ENCODE measurements around the gene S100Z. TPM values are rescaled to one million over a fixed set of nuclear protein-coding genes. Genes with fewer than 3 reads are reported as not detected.

The S100Z gene
- total RNA-seq, 1 donor from 2014 or later, result not detected

DNA sequence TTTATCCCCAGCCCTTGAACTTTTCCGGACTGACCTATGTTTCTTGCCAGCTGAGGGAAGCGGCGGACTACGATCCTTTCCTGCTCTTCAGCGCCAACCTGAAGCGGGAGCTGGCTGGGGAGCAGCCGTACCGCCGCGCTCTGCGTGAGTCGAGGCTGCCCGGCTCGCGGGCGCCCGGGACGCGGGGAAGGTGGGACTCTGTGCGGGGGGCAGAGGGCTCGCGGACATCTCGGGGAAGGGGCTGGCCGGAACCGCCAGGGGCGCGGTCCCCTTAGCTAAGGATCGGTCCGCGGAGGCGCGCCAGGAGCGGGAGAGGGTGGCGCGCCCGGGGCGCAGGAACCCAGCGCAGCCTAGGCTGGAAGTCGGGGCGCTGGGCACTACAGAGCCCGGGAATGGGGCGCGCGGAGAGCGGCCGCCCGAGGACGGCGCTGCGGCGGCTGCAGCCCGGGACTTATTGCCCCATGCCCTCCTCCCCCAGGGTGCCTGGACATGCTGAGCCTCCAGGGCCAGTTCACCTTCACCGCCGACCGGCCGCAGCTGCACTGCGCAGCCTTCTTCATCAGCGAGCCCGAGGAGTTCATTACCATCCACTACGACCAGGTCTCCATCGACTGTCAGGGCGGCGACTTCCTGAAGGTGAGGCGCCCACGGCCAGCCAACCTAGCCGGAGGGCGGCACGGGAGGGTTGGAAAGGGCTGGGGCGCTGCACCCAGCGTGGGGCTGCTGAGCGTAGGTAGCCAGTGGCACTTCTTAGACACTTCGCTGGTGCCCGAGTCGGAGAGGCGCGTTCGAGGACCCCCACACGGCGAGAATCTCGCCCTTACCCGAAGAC, 104.0 kb downstream of the S100Z start:
- Histone ChIP-seq H3K27me3 (ENCODE audit: insufficient read depth, low read length) (peaks cover 6% of the 10 kb centered on the region), H3K9me3 (ENCODE audit: insufficient read depth, low read depth, low read length) (no peaks in the 10 kb centered on the region), H3K79me2 (ENCODE audit: insufficient read depth, low read length) (no peaks in the 10 kb centered on the region), H2AFZ (ENCODE audit: low read depth, low read length) (peak overlapping the region; percentile 95), H4K20me1 (ENCODE audit: insufficient read depth, low read length) (no peaks in the 10 kb centered on the region), H3K27ac (ENCODE audit: low read depth, low read length) (no peak overlapping the region), H3K36me3 (ENCODE audit: insufficient read depth, low read length) (no peaks in the 10 kb centered on the region), H3K4me2 (ENCODE audit: low read length) (peak overlapping the region; percentile 93), H3K4me3 (ENCODE audit: insufficient read depth, low read depth, low read length) (peak overlapping the region; percentile 65), H3K9ac (ENCODE audit: low read length) (peak overlapping the region; percentile 63), H3K4me1 (ENCODE audit: insufficient read depth, low read length) (peaks cover 12% of the 10 kb centered on the region)
- Mint-ChIP-seq H3K27me3 (ENCODE audit: low read depth, unreplicated experiment) (peaks cover 29% of the 10 kb centered on the region), H3K36me3 (ENCODE audit: low read depth, unreplicated experiment) (peaks cover 2% of the 10 kb centered on the region), H3K4me3 (ENCODE audit: unreplicated experiment) (peak overlapping the region; percentile 83), H3K4me1 (ENCODE audit: low read depth, unreplicated experiment) (peaks cover 9% of the 10 kb centered on the region), H3K9me3 (ENCODE audit: unreplicated experiment) (no peaks in the 10 kb centered on the region), H3K27ac (ENCODE audit: unreplicated experiment) (no peak overlapping the region)
- DNase-seq (ENCODE audit: low read depth), result peak; percentile 44
- no peak for FAIRE-seq
- peak; percentile 30 for TF ChIP-seq EZH2 (IDR thresholded peaks at IDR 0.05; ENCODE audit: insufficient read depth, low read length)
- TF ChIP-seq, protein P1, sequence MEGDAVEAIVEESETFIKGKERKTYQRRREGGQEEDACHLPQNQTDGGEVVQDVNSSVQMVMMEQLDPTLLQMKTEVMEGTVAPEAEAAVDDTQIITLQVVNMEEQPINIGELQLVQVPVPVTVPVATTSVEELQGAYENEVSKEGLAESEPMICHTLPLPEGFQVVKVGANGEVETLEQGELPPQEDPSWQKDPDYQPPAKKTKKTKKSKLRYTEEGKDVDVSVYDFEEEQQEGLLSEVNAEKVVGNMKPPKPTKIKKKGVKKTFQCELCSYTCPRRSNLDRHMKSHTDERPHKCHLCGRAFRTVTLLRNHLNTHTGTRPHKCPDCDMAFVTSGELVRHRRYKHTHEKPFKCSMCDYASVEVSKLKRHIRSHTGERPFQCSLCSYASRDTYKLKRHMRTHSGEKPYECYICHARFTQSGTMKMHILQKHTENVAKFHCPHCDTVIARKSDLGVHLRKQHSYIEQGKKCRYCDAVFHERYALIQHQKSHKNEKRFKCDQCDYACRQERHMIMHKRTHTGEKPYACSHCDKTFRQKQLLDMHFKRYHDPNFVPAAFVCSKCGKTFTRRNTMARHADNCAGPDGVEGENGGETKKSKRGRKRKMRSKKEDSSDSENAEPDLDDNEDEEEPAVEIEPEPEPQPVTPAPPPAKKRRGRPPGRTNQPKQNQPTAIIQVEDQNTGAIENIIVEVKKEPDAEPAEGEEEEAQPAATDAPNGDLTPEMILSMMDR (IDR thresholded peaks at IDR 0.05; ENCODE audit: insufficient read depth, low read depth, low read length), result no peak

DNA sequence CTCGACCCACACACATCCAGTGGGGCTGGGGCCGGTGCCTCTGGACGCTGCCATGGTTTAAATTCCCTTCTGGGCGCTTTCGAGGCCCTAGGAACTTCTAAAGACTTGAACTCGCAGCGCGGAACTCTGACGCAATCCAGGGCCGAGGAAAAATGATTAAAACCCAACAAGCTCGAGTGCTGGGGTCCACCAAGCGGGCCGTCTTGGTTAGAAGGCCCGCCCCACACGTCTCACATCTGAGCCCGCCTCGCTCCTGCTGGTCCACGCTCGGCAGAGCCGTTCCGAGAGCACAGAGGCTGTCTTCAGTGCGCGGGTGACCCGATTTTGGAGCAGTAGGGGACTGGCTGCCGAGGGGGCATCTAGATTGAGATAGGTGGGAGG, 104.6 kb downstream of the S100Z start:
- Mint-ChIP-seq H3K9me3 (ENCODE audit: unreplicated experiment) (no peaks in the 10 kb centered on the region), H3K4me1 (ENCODE audit: low read depth, unreplicated experiment) (peaks cover 15% of the 10 kb centered on the region), H3K36me3 (ENCODE audit: low read depth, unreplicated experiment) (peaks cover 2% of the 10 kb centered on the region), H3K27ac (ENCODE audit: unreplicated experiment) (no peak overlapping the region), H3K4me3 (ENCODE audit: unreplicated experiment) (peak overlapping the region; percentile 83), H3K27me3 (ENCODE audit: low read depth, unreplicated experiment) (peaks cover 29% of the 10 kb centered on the region)
- TF ChIP-seq EZH2 (IDR thresholded peaks at IDR 0.05; ENCODE audit: insufficient read depth, low read length), result no peak
- TF ChIP-seq, protein P1 (IDR thresholded peaks at IDR 0.05; ENCODE audit: insufficient read depth, low read depth, low read length), result no peak
- Histone ChIP-seq H3K9me3 (ENCODE audit: insufficient read depth, low read depth, low read length) (no peaks in the 10 kb centered on the region), H2AFZ (ENCODE audit: low read depth, low read length) (peak overlapping the region; percentile 95), H3K36me3 (ENCODE audit: insufficient read depth, low read length) (no peaks in the 10 kb centered on the region), H3K9ac (ENCODE audit: low read length) (peak overlapping the region; percentile 63), H3K27ac (ENCODE audit: low read depth, low read length) (no peak overlapping the region), H3K4me1 (ENCODE audit: insufficient read depth, low read length) (peaks cover 16% of the 10 kb centered on the region), H3K79me2 (ENCODE audit: insufficient read depth, low read length) (no peaks in the 10 kb centered on the region), H3K4me3 (ENCODE audit: insufficient read depth, low read depth, low read length) (peak overlapping the region; percentile 65), H4K20me1 (ENCODE audit: insufficient read depth, low read length) (no peaks in the 10 kb centered on the region), H3K4me2 (ENCODE audit: low read length) (peak overlapping the region; percentile 93), H3K27me3 (ENCODE audit: insufficient read depth, low read length) (peaks cover 6% of the 10 kb centered on the region)
- FAIRE-seq (no peak), DNase-seq (ENCODE audit: low read depth) (no peak)

DNA sequence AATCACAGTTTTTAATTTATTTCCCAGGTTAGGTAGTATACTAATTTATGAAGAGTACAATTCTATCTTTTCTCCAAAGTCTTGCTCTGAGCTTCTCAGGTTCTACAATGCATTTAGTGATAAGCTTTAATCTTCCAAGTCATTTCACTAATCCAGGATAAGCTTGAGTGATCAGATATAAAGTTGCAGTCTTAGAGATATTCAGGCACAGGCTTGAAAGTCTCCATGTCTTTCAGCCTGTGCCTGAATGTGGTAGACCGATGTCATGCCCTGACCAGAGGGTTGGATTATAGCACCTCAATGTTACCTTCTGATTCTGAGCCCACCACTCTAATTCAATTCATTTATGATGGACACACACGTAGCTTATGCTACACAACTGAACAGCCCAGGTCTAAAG, 106.2 kb downstream of the S100Z start:
- H3K9ac ChIP-seq (ENCODE audit: low read length), result no peak overlapping the region
- H3K79me2 ChIP-seq (ENCODE audit: insufficient read depth, low read length), result no peaks in the 10 kb centered on the region
- no peaks in the 10 kb centered on the region for H4K20me1 ChIP-seq (ENCODE audit: insufficient read depth, low read length)
- Mint-ChIP-seq H3K9me3 (ENCODE audit: unreplicated experiment) (no peaks in the 10 kb centered on the region), H3K27ac (ENCODE audit: unreplicated experiment) (no peak overlapping the region), H3K4me1 (ENCODE audit: low read depth, unreplicated experiment) (peaks cover 26% of the 10 kb centered on the region), H3K36me3 (ENCODE audit: low read depth, unreplicated experiment) (peaks cover 2% of the 10 kb centered on the region), H3K4me3 (ENCODE audit: unreplicated experiment) (no peak overlapping the region), H3K27me3 (ENCODE audit: low read depth, unreplicated experiment) (peaks cover 26% of the 10 kb centered on the region)
- TF ChIP-seq, protein P1 (IDR thresholded peaks at IDR 0.05; ENCODE audit: insufficient read depth, low read depth, low read length), result no peak
- TF ChIP-seq EZH2 (IDR thresholded peaks at IDR 0.05; ENCODE audit: insufficient read depth, low read length), result no peak
- H3K36me3 ChIP-seq (ENCODE audit: insufficient read depth, low read length), result no peaks in the 10 kb centered on the region
- no peaks in the 10 kb centered on the region for H3K9me3 ChIP-seq (ENCODE audit: insufficient read depth, low read depth, low read length)
- H2AFZ ChIP-seq (ENCODE audit: low read depth, low read length), result no peak overlapping the region
- no peak for FAIRE-seq
- no peak overlapping the region for H3K27ac ChIP-seq (ENCODE audit: low read depth, low read length)
- peaks cover 6% of the 10 kb centered on the region for H3K27me3 ChIP-seq (ENCODE audit: insufficient read depth, low read length)
- H3K4me3 ChIP-seq (ENCODE audit: insufficient read depth, low read depth, low read length), result no peak overlapping the region
- peaks cover 28% of the 10 kb centered on the region for H3K4me1 ChIP-seq (ENCODE audit: insufficient read depth, low read length)
- DNase-seq (ENCODE audit: low read depth), result no peak
- no peak overlapping the region for H3K4me2 ChIP-seq (ENCODE audit: low read length)

All from astrocyte (in vitro differentiated cells and primary cell).